Measurements from ENCODE around the gene BCL11B. TPM values are rescaled to one million over a fixed set of nuclear protein-coding genes. Genes with fewer than 3 reads are reported as not detected.

The BCL11B gene
- total RNA-seq, 1 experiment from 2014 or later = 0.24 TPM

DNA sequence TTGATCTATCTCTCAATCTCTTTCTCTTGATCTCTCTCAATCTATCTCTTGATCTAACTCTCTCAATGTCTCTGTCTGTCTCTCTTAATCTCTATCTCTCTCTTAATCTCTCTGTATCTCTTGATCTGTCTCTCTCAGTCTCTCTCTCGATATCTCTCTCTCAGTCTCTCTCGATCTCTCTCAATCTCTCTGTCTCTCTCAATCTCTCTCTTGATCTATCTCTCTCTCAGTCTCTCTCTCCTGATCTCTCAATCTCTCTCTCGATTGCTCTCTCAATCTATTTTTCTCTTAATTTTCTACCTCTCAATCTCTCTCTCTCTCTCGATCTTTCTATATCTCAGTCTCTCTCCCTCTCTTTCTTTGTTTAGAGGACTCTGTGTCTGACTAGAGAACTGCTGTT, 126.7 kb downstream of the BCL11B start:
- intact Hi-C loops (cut with micrococcal nuclease; ENCODE audit: unreplicated experiment) = no loop called here
- H3K4me3 Mint-ChIP-seq (ENCODE audit: low read depth, unreplicated experiment) = no peak overlapping the region
- no peak overlapping the region for H3K27ac Mint-ChIP-seq (ENCODE audit: unreplicated experiment)
- H3K36me3 Mint-ChIP-seq (ENCODE audit: insufficient read depth, unreplicated experiment) = no peaks in the 10 kb centered on the region
- DNase-seq = no peak
- H3K9me3 Mint-ChIP-seq (ENCODE audit: low read depth, unreplicated experiment) = no peaks in the 10 kb centered on the region
- no TSS peak for BruUV-seq (replicated peaks)
- no peaks in the 10 kb centered on the region for H3K27me3 Mint-ChIP-seq (ENCODE audit: unreplicated experiment)
- no peaks in the 10 kb centered on the region for H3K4me1 Mint-ChIP-seq (ENCODE audit: low read depth, unreplicated experiment)
- TF ChIP-seq, protein P1, sequence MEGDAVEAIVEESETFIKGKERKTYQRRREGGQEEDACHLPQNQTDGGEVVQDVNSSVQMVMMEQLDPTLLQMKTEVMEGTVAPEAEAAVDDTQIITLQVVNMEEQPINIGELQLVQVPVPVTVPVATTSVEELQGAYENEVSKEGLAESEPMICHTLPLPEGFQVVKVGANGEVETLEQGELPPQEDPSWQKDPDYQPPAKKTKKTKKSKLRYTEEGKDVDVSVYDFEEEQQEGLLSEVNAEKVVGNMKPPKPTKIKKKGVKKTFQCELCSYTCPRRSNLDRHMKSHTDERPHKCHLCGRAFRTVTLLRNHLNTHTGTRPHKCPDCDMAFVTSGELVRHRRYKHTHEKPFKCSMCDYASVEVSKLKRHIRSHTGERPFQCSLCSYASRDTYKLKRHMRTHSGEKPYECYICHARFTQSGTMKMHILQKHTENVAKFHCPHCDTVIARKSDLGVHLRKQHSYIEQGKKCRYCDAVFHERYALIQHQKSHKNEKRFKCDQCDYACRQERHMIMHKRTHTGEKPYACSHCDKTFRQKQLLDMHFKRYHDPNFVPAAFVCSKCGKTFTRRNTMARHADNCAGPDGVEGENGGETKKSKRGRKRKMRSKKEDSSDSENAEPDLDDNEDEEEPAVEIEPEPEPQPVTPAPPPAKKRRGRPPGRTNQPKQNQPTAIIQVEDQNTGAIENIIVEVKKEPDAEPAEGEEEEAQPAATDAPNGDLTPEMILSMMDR (IDR thresholded peaks at IDR 0.05; ENCODE audit: unreplicated experiment) = no peak
- CTCF ChIA-PET = no interaction called here

DNA sequence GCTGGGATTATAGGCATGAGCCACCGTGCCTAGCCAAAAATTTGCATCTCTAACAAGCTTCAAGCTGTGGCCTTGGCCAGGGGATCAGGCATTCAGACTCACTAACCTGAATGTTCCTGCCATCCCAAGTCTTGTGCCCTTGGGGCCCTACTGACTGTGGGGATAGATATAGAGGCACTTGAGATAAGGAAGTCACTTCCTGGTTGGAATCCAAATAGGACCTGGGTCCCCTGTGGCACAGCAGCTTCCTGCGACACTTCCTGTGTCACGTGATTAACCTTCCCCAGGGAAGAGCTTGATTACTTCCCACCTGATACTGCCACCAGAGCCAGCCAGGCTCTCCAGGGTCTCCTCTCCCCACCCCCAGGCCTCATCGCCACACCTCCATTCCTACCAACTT, 128.2 kb downstream of the BCL11B start:
- BruUV-seq (replicated peaks) = no TSS peak
- Mint-ChIP-seq H3K36me3 (ENCODE audit: insufficient read depth, unreplicated experiment) (no peaks in the 10 kb centered on the region), H3K27ac (ENCODE audit: unreplicated experiment) (no peak overlapping the region), H3K4me1 (ENCODE audit: low read depth, unreplicated experiment) (no peaks in the 10 kb centered on the region), H3K4me3 (ENCODE audit: low read depth, unreplicated experiment) (no peak overlapping the region), H3K27me3 (ENCODE audit: unreplicated experiment) (peaks cover 11% of the 10 kb centered on the region), H3K9me3 (ENCODE audit: low read depth, unreplicated experiment) (no peaks in the 10 kb centered on the region)
- CTCF ChIA-PET = interaction anchor here (0.7 kb wide), 1 partner anchor 413 kb away, joined by 4 read pairs; no protein-coding TSS in a partner anchor
- intact Hi-C loops (cut with micrococcal nuclease; ENCODE audit: unreplicated experiment) = no loop called here
- DNase-seq = no peak
- TF ChIP-seq, protein P1 (IDR thresholded peaks at IDR 0.05; ENCODE audit: unreplicated experiment) = no peak

DNA sequence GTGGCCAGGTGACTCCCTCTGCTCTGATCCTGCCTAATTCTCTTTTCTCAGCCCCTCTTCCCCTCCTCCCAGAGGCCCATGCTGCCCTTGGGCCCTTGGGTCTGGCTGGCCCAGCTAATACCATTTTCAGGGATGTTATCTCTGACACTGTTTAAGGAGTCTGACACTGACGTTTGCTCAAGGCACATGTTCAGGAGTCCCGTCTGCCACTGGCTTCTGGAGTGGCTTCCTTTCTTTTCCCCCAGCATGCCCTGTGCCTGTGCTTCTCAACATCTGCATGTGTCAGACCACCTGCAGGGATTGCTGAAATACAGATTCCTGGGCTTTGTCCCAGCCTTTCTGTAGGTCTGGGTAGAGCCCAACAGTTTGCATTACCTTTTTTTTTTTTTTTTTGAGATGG, 128.9 kb downstream of the BCL11B start:
- H3K27me3 Mint-ChIP-seq (ENCODE audit: unreplicated experiment) = peaks cover 18% of the 10 kb centered on the region
- BruUV-seq (replicated peaks) = no TSS peak
- TF ChIP-seq, protein P1 (IDR thresholded peaks at IDR 0.05; ENCODE audit: unreplicated experiment) = no peak
- H3K36me3 Mint-ChIP-seq (ENCODE audit: insufficient read depth, unreplicated experiment) = no peaks in the 10 kb centered on the region
- no peaks in the 10 kb centered on the region for H3K9me3 Mint-ChIP-seq (ENCODE audit: low read depth, unreplicated experiment)
- no peaks in the 10 kb centered on the region for H3K4me1 Mint-ChIP-seq (ENCODE audit: low read depth, unreplicated experiment)
- no peak for DNase-seq
- no peak overlapping the region for H3K27ac Mint-ChIP-seq (ENCODE audit: unreplicated experiment)
- intact Hi-C loops (cut with micrococcal nuclease; ENCODE audit: unreplicated experiment) = no loop called here
- CTCF ChIA-PET = interaction anchor here (0.7 kb wide), 1 partner anchor 413 kb away, joined by 4 read pairs; no protein-coding TSS in a partner anchor
- H3K4me3 Mint-ChIP-seq (ENCODE audit: low read depth, unreplicated experiment) = no peak overlapping the region

DNA sequence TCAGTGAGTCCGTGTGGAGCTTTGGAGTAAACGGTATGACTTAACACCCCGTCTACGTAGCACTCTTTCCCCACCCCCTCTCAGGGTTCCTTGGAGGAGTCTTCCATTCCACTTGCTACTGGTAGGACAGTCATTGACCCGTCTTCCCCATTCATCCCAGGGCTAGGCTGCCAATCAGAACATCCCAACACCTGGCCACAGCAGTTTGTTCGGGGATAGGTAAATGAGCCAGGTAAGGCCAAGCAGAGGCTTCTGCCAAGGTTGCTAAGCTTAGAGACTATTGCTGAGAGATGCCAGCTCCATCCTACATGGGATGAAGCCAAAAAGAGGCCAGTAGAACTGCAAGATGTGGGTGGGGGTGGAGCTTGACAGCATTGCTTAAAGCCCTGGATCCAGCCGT, 130.8 kb downstream of the BCL11B start:
- Mint-ChIP-seq H3K27ac (ENCODE audit: unreplicated experiment) (no peak overlapping the region), H3K9me3 (ENCODE audit: low read depth, unreplicated experiment) (no peaks in the 10 kb centered on the region), H3K4me1 (ENCODE audit: low read depth, unreplicated experiment) (no peaks in the 10 kb centered on the region), H3K36me3 (ENCODE audit: insufficient read depth, unreplicated experiment) (no peaks in the 10 kb centered on the region), H3K4me3 (ENCODE audit: low read depth, unreplicated experiment) (no peak overlapping the region), H3K27me3 (ENCODE audit: unreplicated experiment) (peaks cover 37% of the 10 kb centered on the region)
- DNase-seq = no peak
- intact Hi-C loops (cut with micrococcal nuclease; ENCODE audit: unreplicated experiment) = no loop called here
- BruUV-seq (replicated peaks) = no TSS peak
- TF ChIP-seq, protein P1 (IDR thresholded peaks at IDR 0.05; ENCODE audit: unreplicated experiment) = no peak
- CTCF ChIA-PET = no interaction called here
